ENCODE measurements around the gene SHC2. TPM values are rescaled to one million over a fixed set of nuclear protein-coding genes. Genes with fewer than 3 reads are reported as not detected.
A peak's percentile ranks its signal among the peaks of the same experiment; 100 is the strongest.

Gene SHC2
- total and polyA plus RNA-seq, 2 of the 13 experiments (the other 11 are each of a cell fraction or from before 2014, with no cell fraction given) = 9.0 to 18.3 TPM

DNA sequence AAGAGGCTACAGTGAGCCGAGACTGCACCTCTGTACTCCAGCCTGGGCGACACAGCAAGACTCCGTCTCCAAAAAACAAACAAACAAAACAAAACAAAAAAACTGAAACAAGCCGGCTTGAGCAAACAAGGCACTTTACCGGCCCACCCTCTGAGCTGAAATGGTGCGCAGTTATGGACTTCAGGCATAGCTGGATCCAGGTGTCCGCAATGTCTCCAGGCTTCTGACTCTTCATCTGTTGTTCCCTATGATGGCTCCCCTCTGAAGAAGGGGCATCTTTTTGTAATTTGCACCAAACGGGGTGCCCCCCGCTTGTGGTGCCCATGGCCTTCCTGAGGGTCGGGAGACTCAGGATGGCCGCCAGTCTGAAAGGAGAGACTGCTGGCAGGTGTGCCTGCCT is 58.0 kb downstream of the SHC2 start:
- Histone ChIP-seq H3K4me1 (ENCODE audit: insufficient read depth, low read length) (0 out of 2 replicates have a peak, but pooled peaks cover 6% of the 10 kb centered on the region), H3K9ac (ENCODE audit: insufficient read depth, low read depth, low read length) (no peak overlapping the region), H4K20me1 (ENCODE audit: insufficient read depth, low read length) (0 out of 2 replicates have a peak, but pooled peaks cover 2% of the 10 kb centered on the region), H3K27ac (ENCODE audit: extremely low read length, insufficient read depth, low read length) (no peak overlapping the region), H3K9me3 (ENCODE audit: low read length) (no peaks in the 10 kb centered on the region), H3K4me3 (replicated peaks in 1 of 3; ENCODE audit: insufficient read depth in 1 of 3, low read depth in 2 of 3, low read length in 3 of 3) (no peak overlapping the region), H3K4me2 (ENCODE audit: low read depth, low read length) (no peak overlapping the region), H3K79me2 (ENCODE audit: insufficient read depth, low read length) (no peaks in the 10 kb centered on the region), H3K36me3 (replicated peaks in 1 of 2; ENCODE audit: control insufficient read depth in 1 of 2, insufficient read depth in 2 of 2, low read length in 2 of 2) (no peaks in the 10 kb centered on the region), H3K27me3 (ENCODE audit: control insufficient read depth in 1 of 2, insufficient read depth in 2 of 2, low read length in 2 of 2) (peaks cover 28 to 58% of the 10 kb centered on the region in 2 experiments), H2AFZ (ENCODE audit: low read length) (no peak overlapping the region)
- no peak for TF ChIP-seq ZBTB3 (CRISPR knock-in tag; IDR thresholded peaks at IDR 0.05; ENCODE audit: borderline replicate concordance, low read depth)
- no peak for TF ChIP-seq RAD21 (CRISPR knock-in tag; IDR thresholded peaks at IDR 0.05)
- no peak for TF ChIP-seq XRCC5 (optimal IDR thresholded peaks at IDR 0.05; ENCODE audit: low read length)
- TF ChIP-seq ZNF329 (CRISPR knock-in tag; IDR thresholded peaks at IDR 0.05; ENCODE audit: low read depth) = peak; percentile 98
- DNase-seq (ENCODE audit: low spot score) (no peak), ATAC-seq (no peak), FAIRE-seq (no peak)
- no TSS peak for BruUV-seq (replicated peaks)
- POLR2A ChIA-PET = no interaction called here
- intact Hi-C loops (cut with micrococcal nuclease; ENCODE audit: unreplicated experiment) (no loop called here), in situ Hi-C loops (cut with HindIII; ENCODE audit: extremely low pct_ligation_motif_present, low pct_unique_long_range_greater_than_20kb) (no loop called here)
- 32% methylated on average over 11 of the region's 11 CpGs for WGBS (ENCODE audit: low lambda C conversion rate)
- CTCF ChIA-PET (ENCODE audit: low intra/inter-chr PET ratio, low total read pairs) = no interaction called here

DNA sequence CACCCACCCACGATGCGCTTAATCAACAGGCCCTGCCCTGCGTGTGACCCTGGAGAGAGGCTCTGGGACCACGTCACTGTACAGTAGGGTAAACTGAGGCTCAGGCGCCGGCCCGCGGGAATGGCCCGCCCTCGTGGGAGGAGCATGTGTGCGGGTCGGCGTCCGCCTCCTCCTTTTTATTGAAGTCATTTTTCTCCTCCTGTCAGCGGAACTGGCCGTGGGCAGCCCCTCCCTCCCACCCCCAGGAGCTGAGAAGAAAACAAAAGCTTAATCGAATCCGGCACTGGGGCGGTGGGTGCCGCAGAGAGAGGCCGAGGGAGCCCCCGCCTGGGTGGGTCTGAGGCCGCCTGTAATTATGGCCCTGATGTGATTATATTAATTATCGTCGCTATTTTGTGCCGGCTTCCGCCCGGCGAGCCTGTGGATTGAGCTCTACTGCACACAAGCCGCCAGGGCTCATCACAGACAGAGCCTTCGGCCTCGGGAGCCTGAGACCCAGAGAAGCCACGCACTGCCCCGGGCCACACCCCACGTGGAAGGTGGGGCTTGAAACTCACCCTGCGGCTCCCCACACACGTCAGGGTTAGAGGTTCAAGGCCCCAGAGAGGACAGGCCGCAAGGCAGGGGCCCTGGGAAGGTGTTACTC is 58.8 kb downstream of the SHC2 start:
- H3K4me2 ChIP-seq (ENCODE audit: low read depth, low read length) = peak overlapping the region; percentile 18; the same call in 1 of the 2 replicates
- H3K27me3 ChIP-seq (ENCODE audit: control insufficient read depth in 1 of 2, insufficient read depth in 2 of 2, low read length in 2 of 2) = peaks cover 27 to 50% of the 10 kb centered on the region in 2 experiments
- 0 out of 2 replicates have a peak, but pooled peaks cover 6% of the 10 kb centered on the region for H3K4me1 ChIP-seq (ENCODE audit: insufficient read depth, low read length)
- in situ Hi-C loops (cut with HindIII; ENCODE audit: extremely low pct_ligation_motif_present, low pct_unique_long_range_greater_than_20kb) = no loop called here
- intact Hi-C loops (cut with micrococcal nuclease; ENCODE audit: unreplicated experiment) = no loop called here
- ATAC-seq = no peak
- no peaks in the 10 kb centered on the region for H3K36me3 ChIP-seq (replicated peaks in 1 of 2; ENCODE audit: control insufficient read depth in 1 of 2, insufficient read depth in 2 of 2, low read length in 2 of 2)
- H2AFZ ChIP-seq (ENCODE audit: low read length) = no peak overlapping the region
- H3K9ac ChIP-seq (ENCODE audit: insufficient read depth, low read depth, low read length) = no peak overlapping the region
- H3K9me3 ChIP-seq (ENCODE audit: low read length) = no peaks in the 10 kb centered on the region
- H3K4me3 ChIP-seq (replicated peaks in 1 of 3; ENCODE audit: insufficient read depth in 1 of 3, low read depth in 2 of 3, low read length in 3 of 3) = no peak overlapping the region; a peak in 1 of 6 replicates
- FAIRE-seq = no peak
- H4K20me1 ChIP-seq (ENCODE audit: insufficient read depth, low read length) = 0 out of 2 replicates have a peak, but pooled peaks cover 2% of the 10 kb centered on the region
- WGBS (ENCODE audit: low lambda C conversion rate) = 12% methylated on average over 30 of the region's 38 CpGs
- CTCF ChIA-PET (ENCODE audit: low intra/inter-chr PET ratio, low total read pairs) = no interaction called here
- POLR2A ChIA-PET = no interaction called here
- no peak for DNase-seq (ENCODE audit: low spot score)
- BruUV-seq (replicated peaks) = no TSS peak
- H3K79me2 ChIP-seq (ENCODE audit: insufficient read depth, low read length) = no peaks in the 10 kb centered on the region
- no peak overlapping the region for H3K27ac ChIP-seq (ENCODE audit: extremely low read length, insufficient read depth, low read length)
- TF ChIP-seq, protein P1, sequence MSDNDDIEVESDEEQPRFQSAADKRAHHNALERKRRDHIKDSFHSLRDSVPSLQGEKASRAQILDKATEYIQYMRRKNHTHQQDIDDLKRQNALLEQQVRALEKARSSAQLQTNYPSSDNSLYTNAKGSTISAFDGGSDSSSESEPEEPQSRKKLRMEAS (IDR thresholded peaks at IDR 0.05) = no peak
- TF ChIP-seq, protein P2, sequence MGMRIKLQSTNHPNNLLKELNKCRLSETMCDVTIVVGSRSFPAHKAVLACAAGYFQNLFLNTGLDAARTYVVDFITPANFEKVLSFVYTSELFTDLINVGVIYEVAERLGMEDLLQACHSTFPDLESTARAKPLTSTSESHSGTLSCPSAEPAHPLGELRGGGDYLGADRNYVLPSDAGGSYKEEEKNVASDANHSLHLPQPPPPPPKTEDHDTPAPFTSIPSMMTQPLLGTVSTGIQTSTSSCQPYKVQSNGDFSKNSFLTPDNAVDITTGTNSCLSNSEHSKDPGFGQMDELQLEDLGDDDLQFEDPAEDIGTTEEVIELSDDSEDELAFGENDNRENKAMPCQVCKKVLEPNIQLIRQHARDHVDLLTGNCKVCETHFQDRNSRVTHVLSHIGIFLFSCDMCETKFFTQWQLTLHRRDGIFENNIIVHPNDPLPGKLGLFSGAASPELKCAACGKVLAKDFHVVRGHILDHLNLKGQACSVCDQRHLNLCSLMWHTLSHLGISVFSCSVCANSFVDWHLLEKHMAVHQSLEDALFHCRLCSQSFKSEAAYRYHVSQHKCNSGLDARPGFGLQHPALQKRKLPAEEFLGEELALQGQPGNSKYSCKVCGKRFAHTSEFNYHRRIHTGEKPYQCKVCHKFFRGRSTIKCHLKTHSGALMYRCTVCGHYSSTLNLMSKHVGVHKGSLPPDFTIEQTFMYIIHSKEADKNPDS (CRISPR knock-in tag; IDR thresholded peaks at IDR 0.05) = no peak
- TF ChIP-seq PCBP2 (optimal IDR thresholded peaks at IDR 0.05; ENCODE audit: low read depth, low read length, poor library complexity, severe bottlenecking) (no peak), ZNF589 (CRISPR knock-in tag; conservative IDR thresholded peaks at IDR 0.05) (no peak)
- TF ChIP-seq, protein P3, sequence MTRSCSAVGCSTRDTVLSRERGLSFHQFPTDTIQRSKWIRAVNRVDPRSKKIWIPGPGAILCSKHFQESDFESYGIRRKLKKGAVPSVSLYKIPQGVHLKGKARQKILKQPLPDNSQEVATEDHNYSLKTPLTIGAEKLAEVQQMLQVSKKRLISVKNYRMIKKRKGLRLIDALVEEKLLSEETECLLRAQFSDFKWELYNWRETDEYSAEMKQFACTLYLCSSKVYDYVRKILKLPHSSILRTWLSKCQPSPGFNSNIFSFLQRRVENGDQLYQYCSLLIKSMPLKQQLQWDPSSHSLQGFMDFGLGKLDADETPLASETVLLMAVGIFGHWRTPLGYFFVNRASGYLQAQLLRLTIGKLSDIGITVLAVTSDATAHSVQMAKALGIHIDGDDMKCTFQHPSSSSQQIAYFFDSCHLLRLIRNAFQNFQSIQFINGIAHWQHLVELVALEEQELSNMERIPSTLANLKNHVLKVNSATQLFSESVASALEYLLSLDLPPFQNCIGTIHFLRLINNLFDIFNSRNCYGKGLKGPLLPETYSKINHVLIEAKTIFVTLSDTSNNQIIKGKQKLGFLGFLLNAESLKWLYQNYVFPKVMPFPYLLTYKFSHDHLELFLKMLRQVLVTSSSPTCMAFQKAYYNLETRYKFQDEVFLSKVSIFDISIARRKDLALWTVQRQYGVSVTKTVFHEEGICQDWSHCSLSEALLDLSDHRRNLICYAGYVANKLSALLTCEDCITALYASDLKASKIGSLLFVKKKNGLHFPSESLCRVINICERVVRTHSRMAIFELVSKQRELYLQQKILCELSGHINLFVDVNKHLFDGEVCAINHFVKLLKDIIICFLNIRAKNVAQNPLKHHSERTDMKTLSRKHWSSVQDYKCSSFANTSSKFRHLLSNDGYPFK (CRISPR knock-in tag; IDR thresholded peaks at IDR 0.05; ENCODE audit: borderline replicate concordance) = no peak
- TF ChIP-seq, protein P4, sequence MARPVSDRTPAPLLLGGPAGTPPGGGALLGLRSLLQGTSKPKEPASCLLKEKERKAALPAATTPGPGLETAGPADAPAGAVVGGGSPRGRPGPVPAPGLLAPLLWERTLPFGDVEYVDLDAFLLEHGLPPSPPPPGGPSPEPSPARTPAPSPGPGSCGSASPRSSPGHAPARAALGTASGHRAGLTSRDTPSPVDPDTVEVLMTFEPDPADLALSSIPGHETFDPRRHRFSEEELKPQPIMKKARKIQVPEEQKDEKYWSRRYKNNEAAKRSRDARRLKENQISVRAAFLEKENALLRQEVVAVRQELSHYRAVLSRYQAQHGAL (CRISPR knock-in tag; IDR thresholded peaks at IDR 0.05; ENCODE audit: not compliant biosample characterization) = no peak
